A673 (cell line): ENCODE results near the gene TYRO3.

Source experiments
- EZH2 ChIP-seq: fragments of 200-600 bp; sonication (generic); IDR thresholded peaks from 2 replicates; pipeline ENCODE4 v1.6.1; 2017; ENCODE audit warnings: borderline replicate concordance, low read depth, mild to moderate bottlenecking, mixed read lengths, antibody characterized with exemption, low read length; ENCODE audit not compliant: poor library complexity, severe bottlenecking
- TF ChIP-seq, protein P1 (sequence below): fragments of 300-800, 200-600 bp; sonication (generic); conservative IDR thresholded peaks from 2 replicates; pipeline ENCODE4 v1.5.1; 2017; ENCODE audit warnings: low read depth, mild to moderate bottlenecking, antibody characterized with exemption, low read length, moderate library complexity, mixed read lengths

DNA sequence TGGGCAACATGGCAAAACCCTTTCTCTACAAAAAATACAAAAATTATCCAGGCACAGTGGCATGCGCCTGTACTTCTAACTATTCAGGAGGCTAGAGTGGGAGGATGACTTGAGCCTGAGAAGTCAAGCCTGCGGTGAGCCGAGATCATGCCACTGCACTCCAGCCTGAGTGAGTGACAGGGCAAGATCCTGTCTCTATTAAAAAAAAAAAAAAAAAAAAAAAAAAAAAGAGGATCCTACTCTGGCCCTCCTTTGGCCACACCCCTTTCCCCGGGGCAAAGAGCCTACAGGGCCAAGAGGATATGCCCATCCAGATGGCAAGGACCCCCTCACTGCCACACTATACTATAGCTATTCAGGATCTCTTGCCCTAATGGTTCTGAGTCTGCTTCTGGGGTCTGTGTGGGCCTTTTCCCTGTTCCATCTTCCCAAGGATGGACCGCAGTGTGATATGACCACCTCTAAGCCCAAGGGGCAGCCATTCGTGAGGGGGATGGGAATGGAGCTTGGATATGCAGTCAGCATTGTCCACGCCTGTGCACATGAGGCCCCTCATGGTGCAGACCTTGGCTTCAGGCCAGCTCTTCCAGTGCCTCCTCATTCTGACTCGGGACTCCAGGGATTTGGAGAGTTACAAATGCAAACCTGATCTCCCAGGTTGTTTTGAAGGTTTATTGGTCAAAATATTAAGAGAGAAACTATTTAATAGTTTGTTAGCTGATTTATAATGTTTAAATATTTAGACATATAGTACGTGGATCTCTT is 7.3 kb downstream of the TYRO3 start:
- TF ChIP-seq, protein P1, sequence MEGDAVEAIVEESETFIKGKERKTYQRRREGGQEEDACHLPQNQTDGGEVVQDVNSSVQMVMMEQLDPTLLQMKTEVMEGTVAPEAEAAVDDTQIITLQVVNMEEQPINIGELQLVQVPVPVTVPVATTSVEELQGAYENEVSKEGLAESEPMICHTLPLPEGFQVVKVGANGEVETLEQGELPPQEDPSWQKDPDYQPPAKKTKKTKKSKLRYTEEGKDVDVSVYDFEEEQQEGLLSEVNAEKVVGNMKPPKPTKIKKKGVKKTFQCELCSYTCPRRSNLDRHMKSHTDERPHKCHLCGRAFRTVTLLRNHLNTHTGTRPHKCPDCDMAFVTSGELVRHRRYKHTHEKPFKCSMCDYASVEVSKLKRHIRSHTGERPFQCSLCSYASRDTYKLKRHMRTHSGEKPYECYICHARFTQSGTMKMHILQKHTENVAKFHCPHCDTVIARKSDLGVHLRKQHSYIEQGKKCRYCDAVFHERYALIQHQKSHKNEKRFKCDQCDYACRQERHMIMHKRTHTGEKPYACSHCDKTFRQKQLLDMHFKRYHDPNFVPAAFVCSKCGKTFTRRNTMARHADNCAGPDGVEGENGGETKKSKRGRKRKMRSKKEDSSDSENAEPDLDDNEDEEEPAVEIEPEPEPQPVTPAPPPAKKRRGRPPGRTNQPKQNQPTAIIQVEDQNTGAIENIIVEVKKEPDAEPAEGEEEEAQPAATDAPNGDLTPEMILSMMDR, result no peak
- TF ChIP-seq EZH2, result no peak
